Testis (tissue), 3 donors: ENCODE measurements around the gene CDK11A. TPM values are rescaled to one million over a fixed set of nuclear protein-coding genes. Genes with fewer than 3 reads are reported as not detected.

Source experiments
- DNase-seq: peaks from one replicate; pipeline ENCODE4 v3.0.0-alpha.2; 2019
- H3K27ac ChIP-seq, 2 donors: fragments of 200-600 bp; sonication (generic); one replicate each; pipeline ENCODE4 v1.5.1; 2019
- H3K27me3 ChIP-seq: fragments of 200-600 bp; sonication (generic); one replicate; pipeline ENCODE4 v1.5.1; 2019
- H3K36me3 ChIP-seq: fragments of 200-600 bp; sonication (generic); one replicate; pipeline ENCODE4 v1.5.1; 2017; ENCODE audit warnings: low read depth; ENCODE audit errors: missing control alignments
- H3K4me1 ChIP-seq: fragments of 200-600 bp; sonication (generic); one replicate; pipeline ENCODE4 v1.5.1; 2019
- H3K4me3 ChIP-seq, 2 donors: fragments of 200-600 bp; sonication (generic); one replicate each; pipeline ENCODE4 v1.5.1; 2017 to 2019
- H3K9me3 ChIP-seq: fragments of 200-600 bp; sonication (generic); one replicate; pipeline ENCODE4 v1.5.1; 2017
- POLR2A ChIP-seq: fragments of 450-650 bp; IDR thresholded peaks from one replicate; pipeline ENCODE4 v1.6.1; 2017; ENCODE audit warnings: antibody characterized with exemption, mild to moderate bottlenecking, moderate library complexity
- WGBS, 2 donors: methylation state at CpG; one replicate each; pipeline ENCODE4 v1.1.5; 2018; 5-methylcytosine and 5-hydroxymethylcytosine counted together
- intact Hi-C: fragments of 100-400 bp; cut with DNase I; formaldehyde crosslinking; loops from one replicate; pipeline ENCODE4 v1.15.1; 2023; ENCODE audit warnings: low total_unique reads
- polyA plus RNA-seq: library from polyadenylated mRNA; stranded (reverse); fragments of 350-450 nt; fragmentation: Illumina TruSeq; extraction: RNeasy Lipid Tissue Mini Kit (QIAGEN cat#74804); gene quantifications from one replicate; pipeline ENCODE4 v1.2.3, GENCODE V29; 2014; ENCODE audit warnings: low read depth, low replicate concordance; ENCODE audit not compliant: insufficient read depth
- total RNA-seq, 2 donors: library from RNA; depleted of rRNA; stranded (reverse); fragments of >200 nt; gene quantifications; one replicate each; pipeline ENCODE4 v1.2.3, GENCODE V29; 2016
- TF ChIP-seq, protein P1 (sequence below), 3 experiments: fragments of 450-650 bp in 2 of 3; fragments of 200-600 bp in 1 of 3; sonication (generic) in 1 of 3; IDR thresholded peaks; one replicate each; pipeline ENCODE4 v1.5.1; 2016 to 2019; ENCODE audit warnings: antibody characterized with exemption in 3 of 3, mild to moderate bottlenecking in 2 of 3, moderate library complexity in 1 of 3

Gene CDK11A
- total and polyA plus RNA-seq, 3 donors from 2014 or later, result 44.8 to 153 (median 75.9) TPM

DNA sequence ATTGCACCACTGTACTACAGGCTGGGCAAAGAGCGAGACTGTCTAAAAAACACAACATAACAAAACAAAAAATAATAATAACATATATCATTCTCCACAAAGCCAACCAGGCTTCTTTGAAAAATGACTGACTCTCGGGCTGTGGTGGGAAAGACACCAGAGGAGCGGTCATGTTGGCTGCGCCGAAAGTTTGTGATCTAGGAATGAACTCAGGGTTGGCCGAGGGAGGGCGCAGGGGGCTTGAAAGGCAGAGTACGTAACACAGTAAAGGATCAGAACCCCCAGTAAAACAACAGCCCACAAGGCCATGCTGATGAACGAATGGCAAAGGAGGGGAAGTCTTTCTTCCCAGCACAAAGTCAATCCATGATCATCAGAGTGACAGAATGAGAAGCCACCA, 36.3 kb downstream of the CDK11A start:
- WGBS, 2 donors, result 90 to 95% methylated on average over 9 of the region's 9 CpGs
- no peaks in the 10 kb centered on the region for H3K27me3 ChIP-seq
- DNase-seq, result no peak
- no peaks in the 10 kb centered on the region for H3K36me3 ChIP-seq
- no peak overlapping the region for H3K4me3 ChIP-seq
- intact Hi-C loops, result no loop called here
- no peaks in the 10 kb centered on the region for H3K9me3 ChIP-seq
- H3K4me1 ChIP-seq, result no peaks in the 10 kb centered on the region
- TF ChIP-seq, protein P1, sequence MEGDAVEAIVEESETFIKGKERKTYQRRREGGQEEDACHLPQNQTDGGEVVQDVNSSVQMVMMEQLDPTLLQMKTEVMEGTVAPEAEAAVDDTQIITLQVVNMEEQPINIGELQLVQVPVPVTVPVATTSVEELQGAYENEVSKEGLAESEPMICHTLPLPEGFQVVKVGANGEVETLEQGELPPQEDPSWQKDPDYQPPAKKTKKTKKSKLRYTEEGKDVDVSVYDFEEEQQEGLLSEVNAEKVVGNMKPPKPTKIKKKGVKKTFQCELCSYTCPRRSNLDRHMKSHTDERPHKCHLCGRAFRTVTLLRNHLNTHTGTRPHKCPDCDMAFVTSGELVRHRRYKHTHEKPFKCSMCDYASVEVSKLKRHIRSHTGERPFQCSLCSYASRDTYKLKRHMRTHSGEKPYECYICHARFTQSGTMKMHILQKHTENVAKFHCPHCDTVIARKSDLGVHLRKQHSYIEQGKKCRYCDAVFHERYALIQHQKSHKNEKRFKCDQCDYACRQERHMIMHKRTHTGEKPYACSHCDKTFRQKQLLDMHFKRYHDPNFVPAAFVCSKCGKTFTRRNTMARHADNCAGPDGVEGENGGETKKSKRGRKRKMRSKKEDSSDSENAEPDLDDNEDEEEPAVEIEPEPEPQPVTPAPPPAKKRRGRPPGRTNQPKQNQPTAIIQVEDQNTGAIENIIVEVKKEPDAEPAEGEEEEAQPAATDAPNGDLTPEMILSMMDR (IDR thresholded peaks at IDR 0.05), result no peak
- no peak for TF ChIP-seq POLR2A
- H3K27ac ChIP-seq, result no peak overlapping the region

DNA sequence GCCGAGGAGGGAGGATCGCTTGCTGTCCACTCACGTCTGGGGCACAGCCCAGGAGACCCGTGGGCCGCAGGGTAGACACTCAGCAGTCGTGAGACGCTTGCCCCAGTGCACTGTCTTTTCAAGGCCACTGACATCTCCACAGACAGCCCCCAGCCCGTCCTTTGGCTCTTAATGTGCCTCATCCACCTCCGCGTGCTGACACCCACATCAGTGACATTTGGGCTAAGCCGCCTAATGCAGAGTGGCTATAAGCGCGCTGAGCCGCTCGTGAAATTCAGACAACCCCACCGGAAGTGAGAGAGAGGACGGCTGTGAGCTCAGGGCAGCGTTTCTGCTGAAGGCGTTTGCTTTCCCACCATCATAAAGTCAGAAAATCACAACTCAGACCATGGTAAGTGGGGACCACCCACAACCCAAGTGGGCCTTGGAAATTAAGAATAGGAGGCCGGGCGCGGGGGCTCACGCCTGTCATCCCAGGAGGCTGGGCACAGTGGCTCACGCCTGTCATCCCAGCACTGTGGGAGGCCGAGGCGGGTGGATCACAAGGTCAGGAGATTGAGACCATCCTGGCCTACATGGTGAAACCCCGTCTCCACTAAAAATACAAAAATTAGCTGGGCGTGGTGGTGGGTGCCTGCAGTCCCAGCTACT, 40.0 kb downstream of the CDK11A start:
- no peak for DNase-seq
- Histone ChIP-seq H3K36me3 (no peaks in the 10 kb centered on the region), H3K27me3 (no peaks in the 10 kb centered on the region), H3K4me1 (peaks cover 7% of the 10 kb centered on the region), H3K9me3 (no peaks in the 10 kb centered on the region), H3K27ac (no peak overlapping the region), H3K4me3 (no peak overlapping the region)
- WGBS, 2 donors, result 72 to 75% methylated on average over 16 to 28 of the region's 28 CpGs
- TF ChIP-seq POLR2A, result no peak
- intact Hi-C loops, result no loop called here

GRCh38 chr1:1683104-1683905, 40.9 kb downstream of the CDK11A start:
- no peak overlapping the region for H3K27ac ChIP-seq
- no peaks in the 10 kb centered on the region for H3K27me3 ChIP-seq
- H3K4me3 ChIP-seq, result no peak overlapping the region
- intact Hi-C loops, result no loop called here
- H3K9me3 ChIP-seq, result no peaks in the 10 kb centered on the region
- WGBS, 2 donors, result 61 to 64% methylated on average over 24 to 26 of the region's 26 CpGs
- H3K4me1 ChIP-seq, result peaks cover 11% of the 10 kb centered on the region
- TF ChIP-seq, protein P1 (IDR thresholded peaks at IDR 0.05), result no peak
- no peak for TF ChIP-seq POLR2A
- DNase-seq, result no peak
- H3K36me3 ChIP-seq, result no peaks in the 10 kb centered on the region

GRCh38 chr1:1680912-1681273, 43.3 kb downstream of the CDK11A start:
- Histone ChIP-seq H3K4me1 (peaks cover 13% of the 10 kb centered on the region), H3K9me3 (no peaks in the 10 kb centered on the region), H3K4me3 (no peak overlapping the region), H3K36me3 (no peaks in the 10 kb centered on the region), H3K27me3 (no peaks in the 10 kb centered on the region), H3K27ac (no peak overlapping the region)
- no peak for DNase-seq
- 50 to 63% methylated on average over 11 of the region's 11 CpGs for WGBS, 2 donors
- TF ChIP-seq, protein P1 (IDR thresholded peaks at IDR 0.05), result no peak
- TF ChIP-seq POLR2A, result no peak
- intact Hi-C loops, result no loop called here

- H3K4me1 ChIP-seq, result peaks cover 13% of the 10 kb centered on the region
- no peaks in the 10 kb centered on the region for H3K27me3 ChIP-seq
- WGBS, 2 donors, result 78 to 87% methylated on average over 24 to 32 of the region's 32 CpGs
- H3K4me3 ChIP-seq, result no peak overlapping the region
- no peak overlapping the region for H3K27ac ChIP-seq
- H3K36me3 ChIP-seq, result no peaks in the 10 kb centered on the region
- TF ChIP-seq, protein P1 (IDR thresholded peaks at IDR 0.05), result no peak
- no peak for TF ChIP-seq POLR2A
- no peak for DNase-seq
- H3K9me3 ChIP-seq, result no peaks in the 10 kb centered on the region
- intact Hi-C loops, result no loop called here
Observed at GRCh38 chr1:1680031-1680911, 43.9 kb downstream of the CDK11A start.
